ENCODE results near the gene NETO1.

- no peak for TF ChIP-seq EP300 (IDR thresholded peaks at IDR 0.05)
- no peak for TF ChIP-seq POLR2A (IDR thresholded peaks at IDR 0.05)
Measured at GRCh38 chr18:72834731-72835130, 33.1 kb downstream of the NETO1 start.

Data from sigmoid colon (tissue), 4 donors.